Type B pancreatic cell (in vitro differentiated cells): Measurements from ENCODE around the gene C8B. TPM values are rescaled to one million over a fixed set of nuclear protein-coding genes. Genes with fewer than 3 reads are reported as not detected.

ENCODE experiments used
- DNase-seq: peaks from one replicate; pipeline ENCODE4 v3.0.0; 2021; ENCODE audit warnings: mixed read lengths; ENCODE audit not compliant: unreplicated experiment; ENCODE audit errors: extremely low spot score
- H3K27ac Mint-ChIP-seq: 2 replicates; pipeline ENCODE4 v1.8.0; 2021; ENCODE audit warnings: mild to moderate bottlenecking, mixed read lengths
- H3K27me3 Mint-ChIP-seq: 2 replicates; pipeline ENCODE4 v1.8.0; 2021; ENCODE audit warnings: mixed read lengths
- H3K36me3 Mint-ChIP-seq: 2 replicates; pipeline ENCODE4 v1.8.0; 2021; ENCODE audit warnings: mixed read lengths
- H3K4me1 Mint-ChIP-seq: one replicate; pipeline ENCODE4 v1.8.0; 2021; ENCODE audit warnings: mixed read lengths; ENCODE audit not compliant: unreplicated experiment
- H3K4me3 Mint-ChIP-seq: 2 replicates; pipeline ENCODE4 v1.8.0; 2021; ENCODE audit warnings: mild to moderate bottlenecking, mixed read lengths
- H3K9me3 Mint-ChIP-seq: 2 replicates; pipeline ENCODE4 v1.8.0; 2021; ENCODE audit warnings: mixed read lengths
- CTCF ChIP-seq: fragments of 200-600 bp; sonication (generic); conservative IDR thresholded peaks from 2 replicates; pipeline ENCODE4 v1.5.0; 2021; ENCODE audit warnings: antibody characterized with exemption, mild to moderate bottlenecking
- total RNA-seq: library from RNA; stranded (reverse); gene quantifications from 2 replicates; pipeline ENCODE4 v1.2.1, GENCODE V29; 2021; ENCODE audit warnings: low replicate concordance

C8B gene
- total RNA-seq, 1 donor from 2014 or later: 0.68 TPM

- DNase-seq: no peak
- Mint-ChIP-seq H3K4me3 (no peak overlapping the region), H3K27ac (no peak overlapping the region), H3K36me3 (no peaks in the 10 kb centered on the region), H3K4me1 (peaks cover 4% of the 10 kb centered on the region), H3K27me3 (peaks cover 2% of the 10 kb centered on the region), H3K9me3 (no peaks in the 10 kb centered on the region)
- no peak for TF ChIP-seq CTCF
Observed at GRCh38 chr1:56881417-56881816, 84.4 kb downstream of the C8B start.

- no peak overlapping the region for H3K27ac Mint-ChIP-seq
- DNase-seq: no peak
- H3K36me3 Mint-ChIP-seq: no peaks in the 10 kb centered on the region
- H3K9me3 Mint-ChIP-seq: no peaks in the 10 kb centered on the region
- H3K4me3 Mint-ChIP-seq: no peak overlapping the region
- no peak for TF ChIP-seq CTCF
- H3K4me1 Mint-ChIP-seq: peaks cover 4% of the 10 kb centered on the region
- peaks cover 4% of the 10 kb centered on the region for H3K27me3 Mint-ChIP-seq
Observed at GRCh38 chr1:56880774-56881173, 85.0 kb downstream of the C8B start.

Other genes with a start within 250 kb of the C8B start
- gene FYB2, start 146.6 kb downstream of the C8B start, total RNA-seq: 0.76 and 1.3 TPM in 2 replicates
- 0.46 and 0.64 TPM in 2 replicates for gene C8A, start 111.2 kb downstream of the C8B start, total RNA-seq